GM12878 (cell line): ENCODE measurements around the gene ESCO1. TPM values are rescaled to one million over a fixed set of nuclear protein-coding genes. Genes with fewer than 3 reads are reported as not detected.

Source experiments
- ATAC-seq: fragments of 200-7000 bp; cut with Tn5 transposase; 3 replicates; pipeline ENCODE4 v1.9.1; 2020; ENCODE audit warnings: mild to moderate bottlenecking, moderate library complexity
- BruUV-seq: library from RNA; stranded (reverse); fragments of 400-500 nt; replicated peaks from 2 replicates; lab custom pipeline; 2021; lab: Mats Ljungman, UMichigan
- CTCF ChIA-PET: fragments of 300-600 bp; sonication (Branson Sonifier 250); formaldehyde crosslinking; extraction: SDS; loops from one replicate; lab custom pipeline; 2021; ENCODE audit warnings: inconsistent platforms; lab: Yijun Ruan, JAX
- POLR2A ChIA-PET: fragments of 350-600 bp; formaldehyde crosslinking; extraction: SDS; loops from one replicate; lab custom pipeline; 2021; ENCODE audit warnings: inconsistent platforms; lab: Charles Lee
- RAD21 ChIA-PET: fragments of 300-600 bp; sonication (Branson Sonifier 250); formaldehyde crosslinking; loops from one replicate; lab custom pipeline; 2023; ENCODE audit warnings: antibody characterized with exemption; ENCODE audit not compliant: unreplicated experiment; lab: Charles Lee
- SMC1A ChIA-PET: fragments of 300-600 bp; sonication (Branson Sonifier 250); formaldehyde crosslinking; loops from one replicate; lab custom pipeline; 2023; ENCODE audit not compliant: unreplicated experiment, uncharacterized antibody; lab: Charles Lee
- DNase-seq: peaks from one replicate; pipeline ENCODE4 v3.0.0-alpha.2; 2011; ENCODE audit warnings: low read depth, low spot score
- FAIRE-seq: peaks from 3 replicates; lab custom pipeline; 2011; peaks lifted over from hg19 to GRCh38; lab: Jason Lieb, UNC
- H2AFZ ChIP-seq: 2 replicates; pipeline ENCODE4 v1.6.0; 2011; ENCODE audit warnings: low read depth, low read length, control low read depth; ENCODE audit not compliant: control insufficient read depth
- H3K27ac ChIP-seq: 2 replicates; pipeline ENCODE4 v1.5.1; 2011; ENCODE audit warnings: control low read depth; ENCODE audit not compliant: control insufficient read depth, insufficient read depth
- H3K27me3 ChIP-seq, 2 experiments: replicated peaks in 1 of 2; 2 replicates each; pipeline versions ENCODE4 v1.6.0 to v1.6.1; 2011; ENCODE audit warnings: low read length in 1 of 2; ENCODE audit not compliant: control insufficient read depth in 2 of 2, insufficient read depth in 2 of 2
- H3K36me3 ChIP-seq, 2 experiments: 2 replicates each; pipeline ENCODE4 v1.5.1; 2011; ENCODE audit warnings: low read length in 1 of 2; ENCODE audit not compliant: control insufficient read depth in 2 of 2, insufficient read depth in 2 of 2
- H3K4me1 ChIP-seq: 2 replicates; pipeline ENCODE4 v1.6.1; 2011; ENCODE audit warnings: mild to moderate bottlenecking, low read length, moderate library complexity, mixed read lengths; ENCODE audit not compliant: control insufficient read depth, insufficient read depth
- H3K4me2 ChIP-seq: 2 replicates; pipeline ENCODE4 v1.6.0; 2011; ENCODE audit warnings: control low read depth; ENCODE audit not compliant: control insufficient read depth, insufficient read depth
- H3K4me3 ChIP-seq: fragments of 200-600 bp; sonication (generic); 2 replicates; pipeline ENCODE4 v1.5.1; 2016
- H3K79me2 ChIP-seq: 2 replicates; pipeline ENCODE4 v1.6.0; 2011; ENCODE audit warnings: low read length; ENCODE audit not compliant: control insufficient read depth, insufficient read depth
- H3K9ac ChIP-seq: 2 replicates; pipeline ENCODE4 v1.8.0; 2011; ENCODE audit warnings: low read length, control low read depth, mixed read lengths; ENCODE audit not compliant: control insufficient read depth, insufficient read depth
- H3K9me3 ChIP-seq: replicated peaks from 3 replicates; pipeline ENCODE4 v1.5.1; 2011; ENCODE audit warnings: mild to moderate bottlenecking, low read length; ENCODE audit not compliant: control insufficient read depth, insufficient read depth
- H4K20me1 ChIP-seq: 2 replicates; pipeline ENCODE4 v1.6.0; 2011; ENCODE audit not compliant: control insufficient read depth, insufficient read depth
- BCL11A ChIP-seq: IDR thresholded peaks from 2 replicates; pipeline ENCODE4 v1.6.1; 2011; ENCODE audit warnings: low read depth, low read length
- CBFB ChIP-seq: IDR thresholded peaks from 2 replicates; pipeline ENCODE4 v1.6.1; 2016; ENCODE audit warnings: antibody characterized with exemption, low read depth
- CHD1 ChIP-seq: IDR thresholded peaks from 2 replicates; pipeline ENCODE4 v1.6.1; 2012; ENCODE audit warnings: low read depth, low read length, improper control_type of control experiment
- ETV6 ChIP-seq, 2 experiments: fragments of 450-650 bp in 1 of 2; IDR thresholded peaks in 1 of 2; conservative IDR thresholded peaks in 1 of 2; 2 replicates each; pipeline ENCODE4 v1.6.1; 2014; ENCODE audit warnings: antibody characterized with exemption in 1 of 2, borderline replicate concordance in 1 of 2, low read depth in 1 of 2, mild to moderate bottlenecking in 1 of 2, moderate library complexity in 1 of 2
- HDGF ChIP-seq: fragments of 450-650 bp; IDR thresholded peaks from 2 replicates; pipeline ENCODE4 v1.6.1; 2016; ENCODE audit warnings: antibody characterized with exemption
- LARP7 ChIP-seq: fragments of 450-650 bp; IDR thresholded peaks from 2 replicates; pipeline ENCODE4 v1.6.1; 2017; ENCODE audit warnings: mild to moderate bottlenecking
- MTA3 ChIP-seq: IDR thresholded peaks from 2 replicates; pipeline ENCODE4 v1.6.1; 2012; ENCODE audit warnings: low read length, inconsistent platforms, borderline replicate concordance
- MYB ChIP-seq: fragments of 150-350 bp; IDR thresholded peaks from 2 replicates; pipeline ENCODE4 v1.6.1; 2014; ENCODE audit warnings: mild to moderate bottlenecking, low read depth, low read length, borderline replicate concordance
- PAX8 ChIP-seq: fragments of 450-650 bp; IDR thresholded peaks from 2 replicates; pipeline ENCODE4 v1.6.1; 2017; ENCODE audit warnings: mild to moderate bottlenecking, moderate library complexity
- POLR2AphosphoS5 ChIP-seq: IDR thresholded peaks from 2 replicates; pipeline ENCODE4 v1.6.1; 2011; ENCODE audit warnings: mild to moderate bottlenecking, low read length, inconsistent platforms
- RAD21 ChIP-seq: IDR thresholded peaks from 2 replicates; pipeline ENCODE4 v1.6.1; 2011; ENCODE audit warnings: mild to moderate bottlenecking, low read depth, low read length, moderate library complexity; ENCODE audit not compliant: insufficient read depth
- SMARCA5 ChIP-seq: fragments of 450-650 bp; IDR thresholded peaks from 2 replicates; pipeline ENCODE4 v1.6.1; 2017; ENCODE audit warnings: mild to moderate bottlenecking
- SPI1 ChIP-seq: IDR thresholded peaks from 2 replicates; pipeline ENCODE4 v1.6.1; 2011; ENCODE audit warnings: low read depth, mild to moderate bottlenecking, low read length, moderate library complexity, borderline replicate concordance; ENCODE audit not compliant: insufficient read depth
- STAT3 ChIP-seq: IDR thresholded peaks from 2 replicates; pipeline ENCODE4 v1.6.1; 2011; ENCODE audit warnings: low read depth, low read length, improper control_type of control experiment
- TCF3 ChIP-seq: IDR thresholded peaks from 2 replicates; pipeline ENCODE4 v1.6.1; 2012; ENCODE audit warnings: low read depth, mild to moderate bottlenecking, low read length, borderline replicate concordance; ENCODE audit not compliant: insufficient read depth
- ZNF274 ChIP-seq: IDR thresholded peaks from one replicate; pipeline ENCODE4 v1.8.0; 2011; ENCODE audit not compliant: insufficient read length, insufficient read depth
- WGBS: methylation state at CpG from one replicate; pipeline ENCODE4 v1.1.6; 2016; ENCODE audit warnings: low lambda C conversion rate; ENCODE audit not compliant: insufficient replicate concordance, insufficient coverage; ENCODE audit errors: missing lambda C conversion rate; 5-methylcytosine and 5-hydroxymethylcytosine counted together
- in situ Hi-C: fragments of 300-500 bp; cut with MboI; formaldehyde crosslinking; loops from 9 replicates; pipeline ENCODE4 v1.14.3; 2018; ENCODE audit warnings: mixed read lengths
- intact Hi-C: fragments of 100-400 bp; cut with micrococcal nuclease; formaldehyde crosslinking; loops from one replicate; pipeline ENCODE4 v1.14.2; 2022; ENCODE audit not compliant: unreplicated experiment
- polyA plus RNA-seq, 11 experiments: library from polyadenylated mRNA; depleted of rRNA in 4 of 11; unstranded in 6 of 11; stranded (reverse) in 5 of 11; fragments of >200 nt; fragmentation: Nextera tagmentation in 4 of 11; fragmentation: Illumina TruSeq in 1 of 11; extraction: Ambion mirVana in 4 of 11; extraction: Trizol in 1 of 11; gene quantifications; 1 replicate in 1 of 11; 2 replicates in 10 of 11; pipeline versions ENCODE4 v1.2.1 to v1.2.3, GENCODE V29; 2011 to 2016; ENCODE audit warnings: inconsistent platforms in 2 of 11, missing spikeins in 2 of 11, low read depth in 1 of 11
- total RNA-seq, 4 experiments: library from RNA; depleted of rRNA in 3 of 4; stranded (reverse); fragments of >200 nt in 3 of 4; fragmentation: Illumina TruSeq in 1 of 4; extraction: Trizol in 1 of 4; gene quantifications; 2 replicates each; pipeline versions ENCODE4 v1.2.1 to v1.2.3, GENCODE V29; 2013 to 2021
- TF ChIP-seq, protein P1 (sequence below): IDR thresholded peaks from 2 replicates; pipeline ENCODE4 v1.6.1; 2012; ENCODE audit warnings: low read depth, low read length, improper control_type of control experiment
- TF ChIP-seq, protein P2 (sequence below): fragments of 450-650 bp; formaldehyde crosslinking; IDR thresholded peaks from 2 replicates; pipeline ENCODE4 v1.4.0; 2022; ENCODE audit warnings: mild to moderate bottlenecking, moderate library complexity
- TF ChIP-seq, protein P3 (sequence below): IDR thresholded peaks from 2 replicates; pipeline ENCODE4 v1.6.1; 2011; ENCODE audit warnings: borderline replicate concordance, low read depth, mild to moderate bottlenecking, moderate library complexity, low read length; ENCODE audit not compliant: insufficient read depth, poor library complexity, severe bottlenecking

ESCO1 gene
- total and polyA plus RNA-seq, 10 of the 15 experiments (the other 5 are each of a cell fraction or from before 2014, with no cell fraction given), result 8.6 to 22.4 (median 12.4) TPM

DNA sequence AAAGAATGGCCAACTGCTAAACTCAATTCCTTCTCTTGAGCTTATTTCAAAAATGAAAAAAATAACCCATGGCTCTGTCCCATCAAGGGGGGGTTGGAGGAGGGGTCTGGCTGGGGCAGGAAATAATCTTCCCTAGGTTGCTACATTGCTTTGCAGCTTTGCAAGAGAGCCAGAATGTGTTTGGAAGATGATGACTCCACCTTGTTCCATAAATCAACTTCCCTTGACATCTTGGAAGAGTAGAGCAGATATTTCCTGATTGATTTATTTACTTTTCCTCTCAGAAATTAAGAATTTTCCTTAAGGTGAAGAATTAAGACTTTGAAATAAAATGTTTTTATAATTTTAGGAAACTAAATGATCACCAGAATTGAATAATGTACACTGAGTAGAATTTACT lies 41.3 kb downstream of the ESCO1 start (continued):
- TF ChIP-seq MYB, result no peak
- TF ChIP-seq, protein P1, sequence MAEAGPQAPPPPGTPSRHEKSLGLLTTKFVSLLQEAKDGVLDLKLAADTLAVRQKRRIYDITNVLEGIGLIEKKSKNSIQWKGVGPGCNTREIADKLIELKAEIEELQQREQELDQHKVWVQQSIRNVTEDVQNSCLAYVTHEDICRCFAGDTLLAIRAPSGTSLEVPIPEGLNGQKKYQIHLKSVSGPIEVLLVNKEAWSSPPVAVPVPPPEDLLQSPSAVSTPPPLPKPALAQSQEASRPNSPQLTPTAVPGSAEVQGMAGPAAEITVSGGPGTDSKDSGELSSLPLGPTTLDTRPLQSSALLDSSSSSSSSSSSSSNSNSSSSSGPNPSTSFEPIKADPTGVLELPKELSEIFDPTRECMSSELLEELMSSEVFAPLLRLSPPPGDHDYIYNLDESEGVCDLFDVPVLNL, result no peak
- TF ChIP-seq MTA3, result no peak
- no peak for TF ChIP-seq CHD1
- no peak for TF ChIP-seq RAD21
- TF ChIP-seq ETV6 (conservative IDR thresholded peaks at IDR 0.05 in 1 of 2, IDR thresholded peaks at IDR 0.05 in 1 of 2; ENCODE audit: borderline replicate concordance in 1 of 2, low read depth in 1 of 2), result no peak
- no peak for TF ChIP-seq SMARCA5
- no peak for TF ChIP-seq PAX8
- no peak for TF ChIP-seq HDGF
- no peak for TF ChIP-seq CBFB
- TF ChIP-seq STAT3, result no peak

DNA sequence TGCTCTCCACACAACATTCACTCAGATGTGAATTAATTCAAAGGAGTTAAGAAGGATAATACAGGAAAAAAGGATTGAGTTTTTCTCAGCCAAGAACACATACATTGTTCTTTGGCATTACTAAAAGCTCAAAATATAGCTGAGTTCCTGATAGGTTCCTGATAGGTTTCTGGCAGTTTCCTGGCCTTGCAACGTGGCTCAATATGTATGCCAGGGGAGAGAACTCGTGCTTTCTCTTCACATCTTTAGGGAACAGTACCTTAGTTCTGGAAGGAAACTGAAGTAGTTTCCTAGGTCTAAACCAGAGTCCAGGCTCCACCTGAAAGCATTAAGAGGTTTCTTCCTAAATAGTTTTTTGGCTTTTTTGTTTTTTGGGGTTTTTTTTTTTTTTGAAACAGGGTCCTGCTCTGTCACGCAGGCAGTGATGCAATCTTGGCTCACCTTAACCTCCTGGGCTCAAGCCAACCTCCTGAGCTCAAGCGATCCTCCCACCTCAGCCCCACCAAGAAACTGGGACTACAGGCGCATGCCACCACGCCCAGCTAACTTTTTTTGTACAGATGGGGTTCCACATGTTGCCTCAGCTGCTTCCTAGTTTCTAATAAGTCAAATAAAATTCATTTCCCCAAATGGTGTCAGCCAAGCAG lies 42.8 kb downstream of the ESCO1 start:
- DNase-seq (no peak), FAIRE-seq (no peak), ATAC-seq (no peak)
- SMC1A ChIA-PET, result interaction anchor here (0.6 kb wide), 2 partner anchors 143 to 1918 kb away, joined by 3 to 4 read pairs; no protein-coding TSS in a partner anchor
- RAD21 ChIA-PET, result no interaction called here
- no peak overlapping the region for H3K4me2 ChIP-seq
- peaks cover under 1% of the 10 kb centered on the region; the same call in 2 of the 3 replicates for H3K9me3 ChIP-seq
- BruUV-seq, result TSS peak; percentile 20
- no peak overlapping the region for H3K27ac ChIP-seq
- no peak overlapping the region for H3K9ac ChIP-seq
- H2AFZ ChIP-seq, result no peak overlapping the region
- in situ Hi-C loops (no loop called here), intact Hi-C loops (no loop called here)
- H3K4me3 ChIP-seq, result no peak overlapping the region
- no peaks in the 10 kb centered on the region for H4K20me1 ChIP-seq
- H3K36me3 ChIP-seq, result peaks cover 0 to 22% of the 10 kb centered on the region in 2 experiments; a peak in 3 of 4 replicates
- H3K4me1 ChIP-seq, result no peaks in the 10 kb centered on the region
- H3K27me3 ChIP-seq, result no peaks in the 10 kb centered on the region
- CTCF ChIA-PET, result interaction anchor here (1.8 kb wide), 1 partner anchor 8 kb away, joined by 4 read pairs; no protein-coding TSS in a partner anchor
- 98% methylated on average over 6 of the region's 6 CpGs for WGBS
- no peaks in the 10 kb centered on the region; the same call in 1 of the 2 replicates for H3K79me2 ChIP-seq
- POLR2A ChIA-PET, result interaction anchor here (0.7 kb wide), 1 partner anchor 21 kb away, joined by 3 read pairs; no protein-coding TSS in a partner anchor
- TF ChIP-seq TCF3 (no peak), ZNF274 (no peak), POLR2AphosphoS5 (no peak), BCL11A (no peak), LARP7 (no peak), SPI1 (no peak)
- TF ChIP-seq, protein P2, sequence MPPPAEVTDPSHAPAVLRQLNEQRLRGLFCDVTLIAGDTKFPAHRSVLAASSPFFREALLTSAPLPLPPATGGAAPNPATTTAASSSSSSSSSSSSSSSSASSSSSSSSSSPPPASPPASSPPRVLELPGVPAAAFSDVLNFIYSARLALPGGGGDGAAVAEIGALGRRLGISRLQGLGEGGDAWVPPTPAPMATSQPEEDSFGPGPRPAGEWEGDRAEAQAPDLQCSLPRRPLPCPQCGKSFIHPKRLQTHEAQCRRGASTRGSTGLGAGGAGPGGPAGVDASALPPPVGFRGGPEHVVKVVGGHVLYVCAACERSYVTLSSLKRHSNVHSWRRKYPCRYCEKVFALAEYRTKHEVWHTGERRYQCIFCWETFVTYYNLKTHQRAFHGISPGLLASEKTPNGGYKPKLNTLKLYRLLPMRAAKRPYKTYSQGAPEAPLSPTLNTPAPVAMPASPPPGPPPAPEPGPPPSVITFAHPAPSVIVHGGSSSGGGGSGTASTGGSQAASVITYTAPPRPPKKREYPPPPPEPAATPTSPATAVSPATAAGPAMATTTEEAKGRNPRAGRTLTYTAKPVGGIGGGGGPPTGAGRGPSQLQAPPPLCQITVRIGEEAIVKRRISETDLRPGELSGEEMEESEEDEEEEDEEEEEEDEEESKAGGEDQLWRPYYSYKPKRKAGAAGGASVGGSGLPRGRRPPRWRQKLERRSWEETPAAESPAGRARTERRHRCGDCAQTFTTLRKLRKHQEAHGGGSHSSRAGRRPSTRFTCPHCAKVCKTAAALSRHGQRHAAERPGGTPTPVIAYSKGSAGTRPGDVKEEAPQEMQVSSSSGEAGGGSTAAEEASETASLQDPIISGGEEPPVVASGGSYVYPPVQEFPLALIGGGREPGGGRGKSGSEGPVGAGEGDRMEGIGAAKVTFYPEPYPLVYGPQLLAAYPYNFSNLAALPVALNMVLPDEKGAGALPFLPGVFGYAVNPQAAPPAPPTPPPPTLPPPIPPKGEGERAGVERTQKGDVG (CRISPR knock-in tag), result no peak
- TF ChIP-seq, protein P3, sequence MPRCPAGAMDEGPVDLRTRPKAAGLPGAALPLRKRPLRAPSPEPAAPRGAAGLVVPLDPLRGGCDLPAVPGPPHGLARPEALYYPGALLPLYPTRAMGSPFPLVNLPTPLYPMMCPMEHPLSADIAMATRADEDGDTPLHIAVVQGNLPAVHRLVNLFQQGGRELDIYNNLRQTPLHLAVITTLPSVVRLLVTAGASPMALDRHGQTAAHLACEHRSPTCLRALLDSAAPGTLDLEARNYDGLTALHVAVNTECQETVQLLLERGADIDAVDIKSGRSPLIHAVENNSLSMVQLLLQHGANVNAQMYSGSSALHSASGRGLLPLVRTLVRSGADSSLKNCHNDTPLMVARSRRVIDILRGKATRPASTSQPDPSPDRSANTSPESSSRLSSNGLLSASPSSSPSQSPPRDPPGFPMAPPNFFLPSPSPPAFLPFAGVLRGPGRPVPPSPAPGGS, result no peak
